ENCODE data around the gene POGZ. TPM values are rescaled to one million over a fixed set of nuclear protein-coding genes. Genes with fewer than 3 reads are reported as not detected.

Gene POGZ
- total RNA-seq, 6 experiments from 2014 or later, result 13.5 to 44.9 (median 29.9) TPM

DNA sequence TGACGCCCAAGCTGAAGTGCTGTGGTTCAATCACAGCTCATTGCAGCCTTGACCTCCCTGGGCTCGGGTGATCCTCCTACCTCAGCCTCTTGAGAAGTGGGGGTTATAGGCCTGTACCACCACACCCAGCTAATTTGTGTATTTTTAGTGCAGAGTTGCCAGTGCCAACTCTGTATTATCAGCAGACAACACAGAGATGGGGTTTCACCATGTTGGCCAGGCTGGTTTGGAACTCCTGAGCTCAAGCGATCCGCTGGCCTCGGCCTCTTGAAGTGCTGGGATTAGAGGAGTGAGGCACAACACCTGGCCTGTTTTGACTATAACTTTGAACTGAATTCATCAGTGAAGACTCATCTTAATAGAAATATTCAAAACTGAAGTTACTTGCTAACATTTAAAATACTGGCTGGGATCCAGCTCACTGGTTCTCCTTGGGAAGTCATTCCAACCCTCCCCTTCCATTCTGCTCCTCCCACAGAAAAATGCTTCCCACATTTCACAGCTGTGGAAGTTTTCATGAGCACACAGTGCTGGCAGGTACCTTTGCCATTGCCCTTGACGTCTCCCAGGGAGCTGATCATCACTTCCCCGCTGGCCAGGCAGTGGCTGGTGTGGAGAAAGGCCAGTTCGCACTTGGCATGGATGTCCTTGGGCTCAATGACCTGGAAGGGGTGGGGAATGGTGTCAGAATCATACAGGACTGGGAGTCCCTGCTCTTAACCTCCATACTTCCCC lies 91.5 kb downstream of the POGZ start:
- peak overlapping the region in 1 of 3 donors; percentile 16 for H3K4me3 ChIP-seq
- ATAC-seq (peak; percentile 17 to 43 (median 38)), DNase-seq (peak; percentile 66 to 83 (median 82))
- 34% methylated on average over 3 of the region's 8 CpGs for WGBS (ENCODE audit: insufficient coverage, low coverage, low lambda C conversion rate, missing lambda C conversion rate)
- peaks cover 0 to 51% (median 20%) of the 10 kb centered on the region in 4 donors for H3K4me1 ChIP-seq
- H3K9me3 ChIP-seq, result no peaks in the 10 kb centered on the region
- no peak for TF ChIP-seq POLR2A (IDR thresholded peaks at IDR 0.05)
- TF ChIP-seq, protein P1, sequence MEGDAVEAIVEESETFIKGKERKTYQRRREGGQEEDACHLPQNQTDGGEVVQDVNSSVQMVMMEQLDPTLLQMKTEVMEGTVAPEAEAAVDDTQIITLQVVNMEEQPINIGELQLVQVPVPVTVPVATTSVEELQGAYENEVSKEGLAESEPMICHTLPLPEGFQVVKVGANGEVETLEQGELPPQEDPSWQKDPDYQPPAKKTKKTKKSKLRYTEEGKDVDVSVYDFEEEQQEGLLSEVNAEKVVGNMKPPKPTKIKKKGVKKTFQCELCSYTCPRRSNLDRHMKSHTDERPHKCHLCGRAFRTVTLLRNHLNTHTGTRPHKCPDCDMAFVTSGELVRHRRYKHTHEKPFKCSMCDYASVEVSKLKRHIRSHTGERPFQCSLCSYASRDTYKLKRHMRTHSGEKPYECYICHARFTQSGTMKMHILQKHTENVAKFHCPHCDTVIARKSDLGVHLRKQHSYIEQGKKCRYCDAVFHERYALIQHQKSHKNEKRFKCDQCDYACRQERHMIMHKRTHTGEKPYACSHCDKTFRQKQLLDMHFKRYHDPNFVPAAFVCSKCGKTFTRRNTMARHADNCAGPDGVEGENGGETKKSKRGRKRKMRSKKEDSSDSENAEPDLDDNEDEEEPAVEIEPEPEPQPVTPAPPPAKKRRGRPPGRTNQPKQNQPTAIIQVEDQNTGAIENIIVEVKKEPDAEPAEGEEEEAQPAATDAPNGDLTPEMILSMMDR (IDR thresholded peaks at IDR 0.05), result no peak
- intact Hi-C loops (cut with DNase I), result no loop called here
- H3K36me3 ChIP-seq, result peaks cover 0 to 57% (median 21%) of the 10 kb centered on the region in 4 donors
- no peaks in the 10 kb centered on the region for H3K27me3 ChIP-seq
- H3K27ac ChIP-seq, result peak overlapping the region; percentile 39 to 67 (median 40)

DNA sequence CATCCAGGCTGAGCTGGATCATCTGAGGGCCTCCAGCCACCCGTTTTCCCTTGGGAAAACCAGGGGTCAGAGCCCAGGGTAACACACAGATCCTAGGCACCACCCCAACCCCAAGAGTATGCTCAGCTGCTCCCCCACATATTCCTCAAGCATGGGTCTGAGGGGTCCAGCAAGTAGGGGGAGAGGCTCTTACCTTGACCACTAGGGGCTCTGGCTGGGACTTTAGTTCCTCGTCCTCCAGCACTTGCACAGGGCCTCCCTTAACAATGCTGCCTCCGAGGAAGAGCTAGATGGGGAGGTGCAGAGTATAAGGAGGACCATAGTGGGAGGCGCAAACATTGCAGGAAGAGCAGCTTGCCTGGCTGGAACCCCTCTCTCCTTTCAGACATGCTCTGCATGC lies 94.3 kb downstream of the POGZ start:
- H3K36me3 ChIP-seq, result peaks cover 0 to 57% (median 21%) of the 10 kb centered on the region in 4 donors
- TF ChIP-seq POLR2A (IDR thresholded peaks at IDR 0.05), result no peak
- TF ChIP-seq, protein P1 (IDR thresholded peaks at IDR 0.05), result no peak
- H3K27ac ChIP-seq, result no peak overlapping the region
- intact Hi-C loops (cut with DNase I), result no loop called here
- no peaks in the 10 kb centered on the region for H3K9me3 ChIP-seq
- H3K27me3 ChIP-seq, result no peaks in the 10 kb centered on the region
- no peak overlapping the region for H3K4me3 ChIP-seq
- DNase-seq (no peak), ATAC-seq (no peak)
- peaks cover 0 to 32% (median 13%) of the 10 kb centered on the region in 4 donors for H3K4me1 ChIP-seq
- 100% methylated on average over 1 of the region's 4 CpGs for WGBS (ENCODE audit: insufficient coverage, low coverage, low lambda C conversion rate, missing lambda C conversion rate)

DNA sequence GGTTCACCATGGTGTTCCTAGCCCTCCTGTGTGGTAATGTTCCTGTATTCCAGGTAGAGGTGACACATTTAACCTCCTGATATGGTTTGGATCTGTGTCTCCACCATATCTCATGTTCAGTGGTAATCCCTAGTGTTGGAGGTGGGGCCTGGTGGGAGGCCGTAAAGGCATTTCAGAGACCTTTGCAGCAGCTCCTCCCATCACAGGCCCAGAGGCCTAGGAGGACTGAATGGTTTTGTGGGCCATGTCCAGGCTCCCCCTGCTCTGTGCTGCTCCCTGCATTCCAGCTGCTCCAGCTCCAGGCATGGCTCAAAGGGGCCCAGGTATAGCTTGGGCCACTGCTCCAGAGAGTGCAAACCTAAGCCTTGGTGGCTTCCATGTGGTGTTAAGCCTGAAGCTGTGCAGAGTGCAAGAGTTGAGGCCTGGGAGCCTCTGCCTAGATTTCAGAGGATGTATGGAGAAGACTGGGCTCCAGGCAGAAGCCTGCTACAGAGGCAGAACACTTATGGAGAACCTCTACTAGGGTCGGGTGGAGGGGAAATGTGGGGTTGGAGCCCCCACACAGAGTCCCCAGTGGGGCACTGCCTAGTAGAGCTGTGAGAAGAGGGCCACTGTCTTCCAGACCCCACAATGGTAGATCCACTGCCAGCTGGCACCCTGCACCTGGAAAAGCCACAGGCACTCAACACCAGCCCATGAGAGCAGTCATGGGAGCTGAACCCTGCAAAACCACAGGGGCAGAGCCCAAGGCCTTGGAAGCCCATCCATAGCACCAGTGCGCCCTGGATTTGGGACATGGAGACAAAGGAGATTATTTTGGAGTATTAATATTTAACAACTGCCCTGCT lies 96.8 kb downstream of the POGZ start:
- no peaks in the 10 kb centered on the region for H3K27me3 ChIP-seq
- ATAC-seq (peak in 2 of 4 donors; percentile 9 to 32), DNase-seq (no peak)
- H3K9me3 ChIP-seq, result no peaks in the 10 kb centered on the region
- intact Hi-C loops (cut with DNase I), result no loop called here
- WGBS (ENCODE audit: insufficient coverage, low coverage, low lambda C conversion rate, missing lambda C conversion rate), result 100% methylated on average over 1 of the region's 3 CpGs
- TF ChIP-seq, protein P1 (IDR thresholded peaks at IDR 0.05), result no peak
- TF ChIP-seq POLR2A (IDR thresholded peaks at IDR 0.05), result no peak
- peaks cover 0 to 8% (median under 1%) of the 10 kb centered on the region in 4 donors for H3K4me1 ChIP-seq
- no peak overlapping the region for H3K27ac ChIP-seq
- H3K4me3 ChIP-seq, result no peak overlapping the region
- peaks cover 0 to 42% (median 18%) of the 10 kb centered on the region in 4 donors for H3K36me3 ChIP-seq

DNA sequence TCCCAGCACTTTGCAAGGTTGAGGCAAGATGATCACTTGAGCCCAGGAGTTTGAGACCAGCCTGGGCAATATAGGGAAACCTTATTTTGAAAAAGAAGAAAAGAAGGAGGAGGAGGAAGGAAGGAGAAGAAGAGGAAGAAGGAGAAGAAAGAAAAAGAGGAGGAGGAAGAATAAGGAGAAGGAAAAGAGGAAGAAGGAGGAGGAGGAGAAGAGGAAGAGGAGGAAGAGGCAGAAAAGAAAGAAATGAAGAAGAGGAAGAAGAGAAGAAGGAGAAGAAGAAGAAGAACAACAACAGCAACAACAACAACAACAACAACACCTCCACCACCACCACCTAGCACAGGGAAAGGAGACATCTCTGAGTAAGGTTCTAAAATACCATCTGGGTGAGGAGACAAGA lies 97.4 kb downstream of the POGZ start:
- no peak overlapping the region for H3K27ac ChIP-seq
- no peaks in the 10 kb centered on the region for H3K27me3 ChIP-seq
- H3K9me3 ChIP-seq, result no peaks in the 10 kb centered on the region
- DNase-seq, result no peak
- H3K4me1 ChIP-seq, result peaks cover 0 to 1% (median 0%) of the 10 kb centered on the region in 4 donors
- no peak overlapping the region for H3K4me3 ChIP-seq
- intact Hi-C loops (cut with DNase I), result no loop called here
- TF ChIP-seq POLR2A (IDR thresholded peaks at IDR 0.05), result no peak
- H3K36me3 ChIP-seq, result peaks cover 0 to 36% (median 15%) of the 10 kb centered on the region in 4 donors
- no peak for ATAC-seq

DNA sequence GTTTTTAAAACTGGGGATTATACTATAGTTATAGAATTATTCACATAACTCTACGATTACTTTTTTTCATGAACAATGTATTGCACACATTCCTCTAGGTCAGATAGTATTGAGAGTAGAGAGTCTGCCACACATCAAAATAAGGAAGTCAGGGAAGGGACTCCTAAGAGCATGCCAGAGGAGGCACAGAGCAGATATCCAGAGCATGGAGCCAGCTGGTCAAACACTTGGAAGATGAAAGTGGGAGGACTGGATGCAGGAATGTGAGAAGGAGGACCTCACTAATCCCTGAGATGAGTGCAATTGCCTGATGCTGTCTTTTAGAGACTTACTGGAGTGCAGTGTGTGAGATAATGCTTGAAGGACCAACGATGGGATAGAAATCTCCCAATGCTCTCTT lies 102.6 kb downstream of the POGZ start:
- DNase-seq (no peak), ATAC-seq (no peak)
- intact Hi-C loops (cut with DNase I), result no loop called here
- Histone ChIP-seq H3K4me1 (no peaks in the 10 kb centered on the region), H3K27ac (no peak overlapping the region), H3K9me3 (no peaks in the 10 kb centered on the region), H3K36me3 (no peaks in the 10 kb centered on the region), H3K4me3 (no peak overlapping the region), H3K27me3 (no peaks in the 10 kb centered on the region)
- no peak for TF ChIP-seq POLR2A (IDR thresholded peaks at IDR 0.05)
- TF ChIP-seq, protein P1 (IDR thresholded peaks at IDR 0.05), result no peak
- 59% methylated on average over 2 of the region's 2 CpGs for WGBS (ENCODE audit: insufficient coverage, low coverage, low lambda C conversion rate, missing lambda C conversion rate)
